ENCODE results near the gene BCAR3. TPM values are rescaled to one million over a fixed set of nuclear protein-coding genes. Genes with fewer than 3 reads are reported as not detected.

BCAR3 gene
- total RNA-seq, 2 donors from 2014 or later: 32.7 to 48.7 TPM

DNA sequence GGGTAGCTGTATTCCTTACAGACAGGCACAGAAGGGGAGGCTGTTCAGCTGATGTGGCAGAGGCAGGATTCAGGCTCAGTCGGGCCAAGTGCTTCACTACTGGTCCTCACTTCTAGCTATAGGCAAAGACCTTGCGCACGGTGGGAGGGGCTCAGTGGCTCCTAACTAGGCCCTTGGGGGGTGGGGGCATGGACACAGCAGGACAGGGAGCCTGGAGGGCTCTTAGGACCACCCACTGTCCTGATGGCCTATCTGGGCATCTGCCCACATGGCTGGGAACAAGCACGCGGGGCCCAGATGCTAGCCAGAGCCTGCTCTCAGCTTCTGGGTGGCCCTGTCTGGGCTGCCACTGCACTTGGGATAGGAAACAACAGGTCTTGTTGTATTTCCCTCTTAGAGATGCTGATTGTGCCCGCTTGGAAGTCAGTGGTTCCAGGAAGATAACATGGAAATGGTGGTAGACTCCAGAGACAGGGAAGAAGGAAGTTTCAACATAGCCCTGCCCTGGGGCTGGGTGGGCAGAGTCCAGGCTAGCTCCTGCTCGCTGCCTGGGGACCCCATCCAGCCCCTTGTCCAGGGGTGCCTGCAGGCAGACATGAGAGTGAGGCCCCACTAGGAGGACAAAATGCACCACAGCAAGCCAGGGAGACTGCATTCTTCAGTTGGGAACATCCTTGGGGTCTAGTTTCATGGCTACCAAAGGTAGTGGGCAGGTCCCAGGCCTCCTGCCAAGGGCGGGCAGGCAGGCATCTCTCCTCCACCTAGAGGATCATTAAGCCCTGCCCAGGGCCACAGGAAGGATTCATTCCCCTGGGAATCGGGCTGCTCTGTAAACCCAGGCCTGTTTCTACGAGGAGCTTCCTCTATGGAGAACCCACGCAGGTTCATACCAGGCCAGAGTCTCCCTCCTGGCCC is 102.5 kb downstream of the BCAR3 start:
- no peaks in the 10 kb centered on the region for H3K27me3 ChIP-seq (ENCODE audit: control insufficient read depth, insufficient read depth, low read length, poor library complexity, severe bottlenecking)
- peak overlapping the region; percentile 84 for H3K27ac Mint-ChIP-seq
- no peak overlapping the region for H3K4me3 Mint-ChIP-seq

DNA sequence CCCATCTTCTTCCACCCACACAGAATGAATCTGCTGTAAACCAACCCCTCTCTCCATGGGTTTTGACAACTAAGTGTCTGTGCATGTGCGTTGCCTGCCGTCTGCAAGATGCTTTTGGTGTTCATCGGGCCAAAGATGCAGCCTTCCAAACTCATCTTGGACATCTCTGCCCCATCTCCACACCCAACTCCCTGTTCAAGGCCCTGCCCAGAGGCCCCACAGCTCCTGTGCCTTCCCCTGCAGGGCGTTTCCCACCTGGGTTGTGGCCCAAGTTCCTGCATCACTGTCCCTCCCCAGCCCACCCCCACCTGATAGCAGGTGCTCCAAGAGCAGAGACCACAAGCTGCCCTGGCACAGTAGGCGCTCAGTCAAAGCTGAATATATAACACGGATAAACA is 103.2 kb downstream of the BCAR3 start:
- Histone ChIP-seq H3K4me1 (ENCODE audit: control insufficient read depth, insufficient read depth, low read length) (no peaks in the 10 kb centered on the region), H3K9ac (ENCODE audit: extremely low read depth, low read length, poor library complexity, severe bottlenecking) (no peak overlapping the region), H3K36me3 (ENCODE audit: control insufficient read depth, insufficient read depth, low read length) (peaks cover 97% of the 10 kb centered on the region), H3K4me3 (ENCODE audit: low read length) (no peak overlapping the region), H3K27ac (ENCODE audit: low read depth, low read length) (no peak overlapping the region), H3K9me3 (ENCODE audit: control insufficient read depth, low read length) (no peaks in the 10 kb centered on the region), H3K27me3 (ENCODE audit: control insufficient read depth, insufficient read depth, low read length, poor library complexity, severe bottlenecking) (no peaks in the 10 kb centered on the region)
- Mint-ChIP-seq H3K27me3 (ENCODE audit: insufficient read depth) (no peaks in the 10 kb centered on the region), H3K4me1 (no peaks in the 10 kb centered on the region), H3K9me3 (no peaks in the 10 kb centered on the region), H3K36me3 (ENCODE audit: low read depth) (peaks cover 84% of the 10 kb centered on the region), H3K4me3 (no peak overlapping the region), H3K27ac (no peak overlapping the region)
- 94 to 96% methylated on average over 4 to 6 of the region's 6 CpGs for WGBS, 2 experiments (ENCODE audit: insufficient coverage in 1 of 2, insufficient read length in 1 of 2)
- TF ChIP-seq, protein P1, sequence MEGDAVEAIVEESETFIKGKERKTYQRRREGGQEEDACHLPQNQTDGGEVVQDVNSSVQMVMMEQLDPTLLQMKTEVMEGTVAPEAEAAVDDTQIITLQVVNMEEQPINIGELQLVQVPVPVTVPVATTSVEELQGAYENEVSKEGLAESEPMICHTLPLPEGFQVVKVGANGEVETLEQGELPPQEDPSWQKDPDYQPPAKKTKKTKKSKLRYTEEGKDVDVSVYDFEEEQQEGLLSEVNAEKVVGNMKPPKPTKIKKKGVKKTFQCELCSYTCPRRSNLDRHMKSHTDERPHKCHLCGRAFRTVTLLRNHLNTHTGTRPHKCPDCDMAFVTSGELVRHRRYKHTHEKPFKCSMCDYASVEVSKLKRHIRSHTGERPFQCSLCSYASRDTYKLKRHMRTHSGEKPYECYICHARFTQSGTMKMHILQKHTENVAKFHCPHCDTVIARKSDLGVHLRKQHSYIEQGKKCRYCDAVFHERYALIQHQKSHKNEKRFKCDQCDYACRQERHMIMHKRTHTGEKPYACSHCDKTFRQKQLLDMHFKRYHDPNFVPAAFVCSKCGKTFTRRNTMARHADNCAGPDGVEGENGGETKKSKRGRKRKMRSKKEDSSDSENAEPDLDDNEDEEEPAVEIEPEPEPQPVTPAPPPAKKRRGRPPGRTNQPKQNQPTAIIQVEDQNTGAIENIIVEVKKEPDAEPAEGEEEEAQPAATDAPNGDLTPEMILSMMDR (conservative IDR thresholded peaks at IDR 0.05): no peak
- peak; percentile 38 for DNase-seq

More for the DNA sequence above, 102.5 kb downstream of the BCAR3 start:
- Histone ChIP-seq H3K9me3 (ENCODE audit: control insufficient read depth, low read length) (no peaks in the 10 kb centered on the region), H3K27ac (ENCODE audit: low read depth, low read length) (no peak overlapping the region), H3K4me1 (ENCODE audit: control insufficient read depth, insufficient read depth, low read length) (no peaks in the 10 kb centered on the region), H3K36me3 (ENCODE audit: control insufficient read depth, insufficient read depth, low read length) (peaks cover 99% of the 10 kb centered on the region), H3K4me3 (ENCODE audit: low read length) (no peak overlapping the region), H3K9ac (ENCODE audit: extremely low read depth, low read length, poor library complexity, severe bottlenecking) (no peak overlapping the region)
- DNase-seq: peak; percentile 47
- Mint-ChIP-seq H3K9me3 (no peaks in the 10 kb centered on the region), H3K36me3 (ENCODE audit: low read depth) (peaks cover 85% of the 10 kb centered on the region), H3K4me1 (no peaks in the 10 kb centered on the region), H3K27me3 (ENCODE audit: insufficient read depth) (no peaks in the 10 kb centered on the region)
- TF ChIP-seq, protein P1 (conservative IDR thresholded peaks at IDR 0.05): no peak
- 95 to 96% methylated on average over 5 to 11 of the region's 11 CpGs for WGBS, 2 experiments (ENCODE audit: insufficient coverage in 1 of 2, insufficient read length in 1 of 2)

DNA sequence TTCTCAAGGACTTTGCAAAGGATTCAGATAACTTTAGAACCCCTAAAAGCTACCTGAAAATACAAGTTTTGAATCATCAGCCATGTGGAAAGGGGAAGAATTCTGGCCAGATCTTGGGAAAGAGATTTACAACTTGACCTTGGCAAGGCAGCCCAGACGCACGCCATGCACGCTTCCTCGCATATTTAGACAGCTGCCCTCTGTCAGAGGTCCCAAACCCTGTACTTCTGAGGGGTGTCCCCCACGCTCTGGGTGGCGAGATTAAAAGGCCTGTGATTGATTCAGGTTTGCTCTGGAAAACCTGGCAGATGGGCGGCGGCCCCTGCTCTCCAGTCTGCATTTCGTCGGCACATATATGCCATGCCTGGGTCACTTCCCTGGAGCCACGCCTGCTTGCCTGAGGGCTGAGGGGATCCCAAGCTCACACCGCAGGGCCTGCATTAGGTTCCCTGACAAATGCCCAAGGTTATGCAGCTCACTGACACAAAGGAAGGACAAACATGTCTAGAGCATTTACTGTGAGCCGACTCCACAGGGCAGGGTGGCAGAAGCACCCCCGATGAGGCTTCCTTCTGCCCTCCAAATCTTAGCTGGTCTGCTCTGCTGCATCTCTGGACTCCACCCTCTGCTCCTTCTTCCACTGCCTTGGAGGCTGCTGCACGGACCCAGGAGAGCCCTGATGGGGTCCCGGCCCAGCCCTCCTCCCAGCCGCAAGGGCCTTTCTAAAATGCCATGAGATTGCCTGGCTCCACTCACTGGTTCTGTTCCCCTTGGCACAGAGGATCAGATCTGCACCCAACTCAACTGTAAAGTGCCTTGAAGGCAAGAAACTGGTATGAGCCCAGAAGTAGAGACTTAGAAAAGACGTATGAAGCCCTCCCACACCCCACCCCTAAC is 103.9 kb downstream of the BCAR3 start:
- Mint-ChIP-seq H3K36me3 (ENCODE audit: low read depth) (peaks cover 81% of the 10 kb centered on the region), H3K9me3 (no peaks in the 10 kb centered on the region), H3K27me3 (ENCODE audit: insufficient read depth) (no peaks in the 10 kb centered on the region), H3K4me3 (no peak overlapping the region), H3K4me1 (no peaks in the 10 kb centered on the region), H3K27ac (no peak overlapping the region)
- Histone ChIP-seq H3K9me3 (ENCODE audit: control insufficient read depth, low read length) (no peaks in the 10 kb centered on the region), H3K4me3 (ENCODE audit: low read length) (no peak overlapping the region), H3K4me1 (ENCODE audit: control insufficient read depth, insufficient read depth, low read length) (no peaks in the 10 kb centered on the region), H3K36me3 (ENCODE audit: control insufficient read depth, insufficient read depth, low read length) (peaks cover 96% of the 10 kb centered on the region), H3K27ac (ENCODE audit: low read depth, low read length) (no peak overlapping the region), H3K9ac (ENCODE audit: extremely low read depth, low read length, poor library complexity, severe bottlenecking) (no peak overlapping the region), H3K27me3 (ENCODE audit: control insufficient read depth, insufficient read depth, low read length, poor library complexity, severe bottlenecking) (no peaks in the 10 kb centered on the region)
- WGBS, 2 experiments (ENCODE audit: insufficient coverage in 1 of 2, insufficient read length in 1 of 2): 95 to 97% methylated on average over 17 of the region's 18 CpGs
- TF ChIP-seq, protein P1 (conservative IDR thresholded peaks at IDR 0.05): no peak
- peak; percentile 50 for DNase-seq
